Measurements from ENCODE around the gene DTNBP1.
"Not testable (repeated sequence)": the region's sequence is repeated elsewhere in the genome, so short reads cannot be mapped to it uniquely, and the experiment has no call there.

DTNBP1 gene

GRCh38 chr6:15553736-15554294, 109.0 kb downstream of the DTNBP1 start:
- no peak for DNase-seq

GRCh38 chr6:15553031-15553430, 109.8 kb downstream of the DTNBP1 start:
- DNase-seq: no peak

- DNase-seq: no peak
Observed at GRCh38 chr6:15551798-15552197, 111.0 kb downstream of the DTNBP1 start.

GRCh38 chr6:15551262-15551661, 111.6 kb downstream of the DTNBP1 start:
- DNase-seq: no peak

- DNase-seq: no peak
Observed at GRCh38 chr6:15550546-15551123, 112.2 kb downstream of the DTNBP1 start.

GRCh38 chr6:15549371-15549770, 113.5 kb downstream of the DTNBP1 start:
- DNase-seq: no peak

- DNase-seq: no peak
Observed at GRCh38 chr6:15547400-15547799, 115.4 kb downstream of the DTNBP1 start.

- no peak for DNase-seq
Observed at GRCh38 chr6:15546591-15546990, 116.2 kb downstream of the DTNBP1 start.

- no peak for DNase-seq
Observed at GRCh38 chr6:15544321-15544900, 118.4 kb downstream of the DTNBP1 start.

GRCh38 chr6:15543332-15543917, 119.4 kb downstream of the DTNBP1 start:
- not testable (repeated sequence) for DNase-seq

GRCh38 chr6:15539722-15540270, 123.0 kb downstream of the DTNBP1 start:
- no peak for DNase-seq

GRCh38 chr6:15538766-15539495, 123.9 kb downstream of the DTNBP1 start:
- DNase-seq: no peak

GRCh38 chr6:15538106-15538505, 124.7 kb downstream of the DTNBP1 start:
- DNase-seq: no peak

- DNase-seq: no peak
Observed at GRCh38 chr6:15536198-15536955, 126.5 kb downstream of the DTNBP1 start.

GRCh38 chr6:15535495-15536197, 127.2 kb downstream of the DTNBP1 start:
- DNase-seq: no peak

GRCh38 chr6:15534974-15535373, 127.9 kb downstream of the DTNBP1 start:
- no peak for DNase-seq

- no peak for DNase-seq
Observed at GRCh38 chr6:15533379-15534026, 129.3 kb downstream of the DTNBP1 start.

- DNase-seq: no peak
Observed at GRCh38 chr6:15531973-15532372, 130.9 kb downstream of the DTNBP1 start.

- no peak for DNase-seq
Observed at GRCh38 chr6:15530411-15530810, 132.4 kb downstream of the DTNBP1 start.

GRCh38 chr6:15528870-15529269, 134.0 kb downstream of the DTNBP1 start:
- no peak for DNase-seq

All from activated CD4-positive, alpha-beta T cell treated with anti-CD3 and anti-CD28 coated beads for 48 hours (primary cell).